Measurements from ENCODE around the gene BOLL.
"Not testable (repeated sequence)": the region's sequence is repeated elsewhere in the genome, so short reads cannot be mapped to it uniquely, and the experiment has no call there.

DNA sequence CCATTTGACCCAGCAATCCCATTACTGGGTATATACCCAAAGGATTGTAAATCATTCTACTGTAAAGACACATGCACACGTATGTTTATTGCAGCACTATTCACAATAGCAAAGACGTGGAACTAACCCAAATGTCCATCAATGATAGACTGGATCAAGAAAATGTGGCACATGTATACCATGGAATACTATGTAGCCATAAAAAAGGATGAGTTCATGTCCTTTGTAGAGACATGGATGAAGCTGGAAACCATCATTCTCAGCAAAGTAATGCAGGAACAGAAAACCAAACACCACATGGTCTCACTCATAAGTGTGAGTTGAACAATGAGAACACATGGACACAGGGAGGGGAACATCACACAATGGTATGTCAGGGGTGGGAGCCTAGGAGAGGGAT is 49.7 kb upstream of the BOLL start:
- TF ChIP-seq, protein P1, sequence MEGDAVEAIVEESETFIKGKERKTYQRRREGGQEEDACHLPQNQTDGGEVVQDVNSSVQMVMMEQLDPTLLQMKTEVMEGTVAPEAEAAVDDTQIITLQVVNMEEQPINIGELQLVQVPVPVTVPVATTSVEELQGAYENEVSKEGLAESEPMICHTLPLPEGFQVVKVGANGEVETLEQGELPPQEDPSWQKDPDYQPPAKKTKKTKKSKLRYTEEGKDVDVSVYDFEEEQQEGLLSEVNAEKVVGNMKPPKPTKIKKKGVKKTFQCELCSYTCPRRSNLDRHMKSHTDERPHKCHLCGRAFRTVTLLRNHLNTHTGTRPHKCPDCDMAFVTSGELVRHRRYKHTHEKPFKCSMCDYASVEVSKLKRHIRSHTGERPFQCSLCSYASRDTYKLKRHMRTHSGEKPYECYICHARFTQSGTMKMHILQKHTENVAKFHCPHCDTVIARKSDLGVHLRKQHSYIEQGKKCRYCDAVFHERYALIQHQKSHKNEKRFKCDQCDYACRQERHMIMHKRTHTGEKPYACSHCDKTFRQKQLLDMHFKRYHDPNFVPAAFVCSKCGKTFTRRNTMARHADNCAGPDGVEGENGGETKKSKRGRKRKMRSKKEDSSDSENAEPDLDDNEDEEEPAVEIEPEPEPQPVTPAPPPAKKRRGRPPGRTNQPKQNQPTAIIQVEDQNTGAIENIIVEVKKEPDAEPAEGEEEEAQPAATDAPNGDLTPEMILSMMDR (conservative IDR thresholded peaks at IDR 0.05 in 1 of 2, IDR thresholded peaks at IDR 0.05 in 1 of 2; ENCODE audit: extremely low read depth in 1 of 2, insufficient read depth in 1 of 2, low read depth in 1 of 2, low read length in 2 of 2) = not testable (repeated sequence)
- not testable (repeated sequence) for TF ChIP-seq EZH2 (IDR thresholded peaks at IDR 0.05; ENCODE audit: borderline replicate concordance, low read length)
